Vagina (tissue), 2 donors: ENCODE data around the gene RGS2.

ENCODE experiments used
- CTCF ChIP-seq, 3 experiments: fragments of 450-650 bp in 2 of 3; fragments of 200-600 bp in 1 of 3; sonication (generic) in 1 of 3; IDR thresholded peaks; one replicate each; pipeline ENCODE4 v1.5.1; 2017 to 2019; ENCODE audit warnings: antibody characterized with exemption in 3 of 3, mild to moderate bottlenecking in 2 of 3, moderate library complexity in 2 of 3
- POLR2A ChIP-seq, 2 donors: fragments of 450-650 bp; IDR thresholded peaks; one replicate each; pipeline ENCODE4 v1.6.1; 2017; ENCODE audit warnings: antibody characterized with exemption in 2 of 2, mild to moderate bottlenecking in 2 of 2, moderate library complexity in 2 of 2

- TF ChIP-seq POLR2A (IDR thresholded peaks at IDR 0.05) (no peak), CTCF (IDR thresholded peaks at IDR 0.05) (no peak)
These were observed 2.9 kb downstream of the RGS2 start for GRCh38 chr1:192811594-192812239.
